Mesothelial cell of epicardium (in vitro differentiated cells): ENCODE measurements around the gene DPP7. TPM values are rescaled to one million over a fixed set of nuclear protein-coding genes. Genes with fewer than 3 reads are reported as not detected.
A peak's percentile ranks its signal among the peaks of the same experiment; 100 is the strongest.

Source experiments
- DNase-seq, 2 experiments: peaks; one replicate each; pipeline ENCODE4 v3.0.0; 2021; ENCODE audit warnings: low spot score in 2 of 2; ENCODE audit not compliant: unreplicated experiment in 2 of 2
- H3K27ac Mint-ChIP-seq: 2 replicates; pipeline ENCODE4 v1.8.0; 2021; ENCODE audit warnings: mixed read lengths
- H3K27me3 Mint-ChIP-seq: 2 replicates; pipeline ENCODE4 v1.8.0; 2021; ENCODE audit warnings: low read depth, mixed read lengths
- H3K36me3 Mint-ChIP-seq: 2 replicates; pipeline ENCODE4 v1.8.0; 2021; ENCODE audit warnings: mixed read lengths
- H3K4me1 Mint-ChIP-seq: 2 replicates; pipeline ENCODE4 v1.8.0; 2021; ENCODE audit warnings: mixed read lengths
- H3K4me3 Mint-ChIP-seq: 2 replicates; pipeline ENCODE4 v1.8.0; 2021; ENCODE audit warnings: mild to moderate bottlenecking, moderate library complexity, mixed read lengths
- H3K9me3 Mint-ChIP-seq: 2 replicates; pipeline ENCODE4 v1.8.0; 2021; ENCODE audit warnings: mixed read lengths
- CTCF ChIP-seq: fragments of 200-600 bp; sonication (generic); IDR thresholded peaks from one replicate; pipeline ENCODE4 v1.5.0; 2021; ENCODE audit warnings: antibody characterized with exemption; ENCODE audit not compliant: unreplicated experiment
- total RNA-seq: library from RNA; stranded (reverse); gene quantifications from 3 replicates; pipeline ENCODE4 v1.2.1, GENCODE V29; 2021

The DPP7 gene
- total RNA-seq, 1 donor from 2014 or later, result 149 TPM

- no peak for DNase-seq
- no peak overlapping the region for H3K27ac Mint-ChIP-seq
- no peak overlapping the region for H3K4me3 Mint-ChIP-seq
- H3K9me3 Mint-ChIP-seq, result no peaks in the 10 kb centered on the region
- H3K27me3 Mint-ChIP-seq, result peaks cover 83% of the 10 kb centered on the region
- no peaks in the 10 kb centered on the region for H3K36me3 Mint-ChIP-seq
- no peaks in the 10 kb centered on the region for H3K4me1 Mint-ChIP-seq
- TF ChIP-seq CTCF, result no peak
Measured at GRCh38 chr9:137140151-137141012, 25.8 kb upstream of the DPP7 start.

GRCh38 chr9:137139468-137140150, 25.1 kb upstream of the DPP7 start:
- H3K27me3 Mint-ChIP-seq, result peaks cover 90% of the 10 kb centered on the region
- no peak for DNase-seq
- peak overlapping the region; percentile 30 for H3K4me3 Mint-ChIP-seq
- no peaks in the 10 kb centered on the region for H3K9me3 Mint-ChIP-seq
- no peaks in the 10 kb centered on the region for H3K36me3 Mint-ChIP-seq
- H3K4me1 Mint-ChIP-seq, result no peaks in the 10 kb centered on the region
- no peak for TF ChIP-seq CTCF
- no peak overlapping the region for H3K27ac Mint-ChIP-seq

- H3K4me3 Mint-ChIP-seq, result peak within 1 kb of the TSS; percentile 30
- H3K36me3 Mint-ChIP-seq, result no peaks in the 10 kb centered on the region
- H3K4me1 Mint-ChIP-seq, result no peaks in the 10 kb centered on the region
- no peak within 1 kb of the TSS for H3K27ac Mint-ChIP-seq
- TF ChIP-seq CTCF, result no peak
- peak; percentile 59 to 80 for DNase-seq
- peaks cover 92% of the 10 kb centered on the region for H3K27me3 Mint-ChIP-seq
- no peaks in the 10 kb centered on the region for H3K9me3 Mint-ChIP-seq
Measured at GRCh38 chr9:137138722-137139467, 24.4 kb upstream of the DPP7 start, which contains the start of gene GRIN1. Gene GRIN1, plus strand, starts transcription at chr9:137139154. Its CDS starts 333 bp downstream, at chr9:137139487.

GRCh38 chr9:137138058-137138721, 23.7 kb upstream of the DPP7 start:
- Mint-ChIP-seq H3K27ac (no peak overlapping the region), H3K27me3 (peaks cover 89% of the 10 kb centered on the region), H3K4me3 (no peak overlapping the region), H3K36me3 (no peaks in the 10 kb centered on the region), H3K4me1 (no peaks in the 10 kb centered on the region), H3K9me3 (no peaks in the 10 kb centered on the region)
- no peak for TF ChIP-seq CTCF
- DNase-seq, result no peak
